Stimulated activated naive B cell treated with anti-CD40 and anti-IgM and Interleukin-4, amounts not matched to agents 10 μg/mL and 1 μg/mL and 100 μg/mL, for 72 hours (primary cell): ENCODE measurements around the gene GPRC5A.

ENCODE experiments used
- ATAC-seq, 2 donors: fragments of 150-1000 bp; cut with Tn5 transposase; replicated peaks; 2 replicates each; pipeline ENCODE4 v1.10.0; 2021; ENCODE audit warnings: moderate library complexity in 1 of 2
- DNase-seq: peaks from one replicate; pipeline ENCODE4 v3.0.0; 2021
- H3K27ac Mint-ChIP-seq: one replicate; pipeline ENCODE4 v1.8.0; 2022; ENCODE audit warnings: mild to moderate bottlenecking, mixed read lengths
- H3K27me3 Mint-ChIP-seq, 2 donors: one replicate each; pipeline ENCODE4 v1.8.0; 2022; ENCODE audit warnings: mixed read lengths in 2 of 2
- H3K36me3 Mint-ChIP-seq, 2 donors: one replicate each; pipeline ENCODE4 v1.8.0; 2022; ENCODE audit warnings: mixed read lengths in 2 of 2, mild to moderate bottlenecking in 1 of 2
- H3K4me1 Mint-ChIP-seq, 2 donors: one replicate each; pipeline ENCODE4 v1.8.0; 2022; ENCODE audit warnings: mixed read lengths in 2 of 2, mild to moderate bottlenecking in 1 of 2
- H3K4me3 Mint-ChIP-seq, 2 donors: one replicate each; pipeline ENCODE4 v1.8.0; 2022; ENCODE audit warnings: mild to moderate bottlenecking in 2 of 2, mixed read lengths in 2 of 2, moderate library complexity in 1 of 2
- H3K9me3 Mint-ChIP-seq, 2 donors: one replicate each; pipeline ENCODE4 v1.8.0; 2022; ENCODE audit warnings: mixed read lengths in 2 of 2, mild to moderate bottlenecking in 1 of 2

The GPRC5A gene

GRCh38 chr12:12896260-12896659 lies 4.9 kb downstream of the GPRC5A start:
- H3K27ac Mint-ChIP-seq, result no peak overlapping the region
- no peak overlapping the region for H3K4me3 Mint-ChIP-seq
- ATAC-seq, result no peak
- H3K27me3 Mint-ChIP-seq, result peaks cover 28 to 42% of the 10 kb centered on the region in 2 donors
- H3K36me3 Mint-ChIP-seq, result peaks cover 0 to 2% of the 10 kb centered on the region in 2 donors
- DNase-seq, result no peak
- H3K4me1 Mint-ChIP-seq, result peaks cover 7 to 8% of the 10 kb centered on the region in 2 donors
- H3K9me3 Mint-ChIP-seq, result no peaks in the 10 kb centered on the region

GRCh38 chr12:12897302-12897701 lies 5.9 kb downstream of the GPRC5A start:
- Mint-ChIP-seq H3K36me3 (peaks cover 0 to 2% of the 10 kb centered on the region in 2 donors), H3K4me1 (peaks cover 0 to 2% of the 10 kb centered on the region in 2 donors), H3K9me3 (no peaks in the 10 kb centered on the region), H3K27me3 (peaks cover 19 to 36% of the 10 kb centered on the region in 2 donors), H3K4me3 (no peak overlapping the region), H3K27ac (no peak overlapping the region)
- no peak for DNase-seq
- ATAC-seq, result no peak

DNA sequence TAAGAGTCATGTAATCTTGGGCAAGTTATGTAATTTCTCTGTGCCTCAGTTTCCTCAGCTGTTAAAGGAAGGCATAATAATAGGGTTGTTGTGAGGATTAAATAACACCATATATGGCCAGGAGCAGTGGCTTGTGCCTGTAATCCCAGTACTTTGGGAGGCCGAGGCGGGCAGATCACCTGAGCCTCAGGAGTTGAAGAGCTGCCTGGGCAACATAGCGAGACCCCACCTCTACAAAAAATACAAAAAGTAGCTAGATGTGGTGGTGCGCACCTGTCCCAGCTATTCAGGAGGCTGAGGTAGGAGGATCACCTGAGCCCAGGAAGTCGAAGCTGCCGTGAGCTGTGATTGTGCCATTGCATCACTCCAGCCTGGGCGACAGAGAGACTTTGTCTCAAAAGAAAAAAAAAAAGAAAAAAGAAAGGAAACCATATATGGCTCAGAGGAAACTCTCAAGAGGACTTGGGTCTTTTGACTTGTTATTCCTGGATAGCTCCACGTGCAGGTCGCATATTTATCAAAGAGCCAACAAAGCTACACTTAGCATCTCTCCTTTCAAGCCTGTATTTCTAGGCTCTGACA lies 6.9 kb downstream of the GPRC5A start:
- H3K9me3 Mint-ChIP-seq, result no peaks in the 10 kb centered on the region
- H3K4me1 Mint-ChIP-seq, result no peaks in the 10 kb centered on the region
- H3K36me3 Mint-ChIP-seq, result no peaks in the 10 kb centered on the region
- DNase-seq (no peak), ATAC-seq (no peak)
- peaks cover 11 to 27% of the 10 kb centered on the region in 2 donors for H3K27me3 Mint-ChIP-seq
- H3K27ac Mint-ChIP-seq, result no peak overlapping the region
- no peak overlapping the region for H3K4me3 Mint-ChIP-seq

- peaks cover 6 to 25% of the 10 kb centered on the region in 2 donors for H3K27me3 Mint-ChIP-seq
- no peak for DNase-seq
- H3K27ac Mint-ChIP-seq, result no peak overlapping the region
- H3K4me3 Mint-ChIP-seq, result no peak overlapping the region
- no peaks in the 10 kb centered on the region for H3K36me3 Mint-ChIP-seq
- H3K4me1 Mint-ChIP-seq, result peaks cover 3 to 5% of the 10 kb centered on the region in 2 donors
- no peak for ATAC-seq
- no peaks in the 10 kb centered on the region for H3K9me3 Mint-ChIP-seq
Observed at GRCh38 chr12:12898911-12899511, 7.6 kb downstream of the GPRC5A start.

DNA sequence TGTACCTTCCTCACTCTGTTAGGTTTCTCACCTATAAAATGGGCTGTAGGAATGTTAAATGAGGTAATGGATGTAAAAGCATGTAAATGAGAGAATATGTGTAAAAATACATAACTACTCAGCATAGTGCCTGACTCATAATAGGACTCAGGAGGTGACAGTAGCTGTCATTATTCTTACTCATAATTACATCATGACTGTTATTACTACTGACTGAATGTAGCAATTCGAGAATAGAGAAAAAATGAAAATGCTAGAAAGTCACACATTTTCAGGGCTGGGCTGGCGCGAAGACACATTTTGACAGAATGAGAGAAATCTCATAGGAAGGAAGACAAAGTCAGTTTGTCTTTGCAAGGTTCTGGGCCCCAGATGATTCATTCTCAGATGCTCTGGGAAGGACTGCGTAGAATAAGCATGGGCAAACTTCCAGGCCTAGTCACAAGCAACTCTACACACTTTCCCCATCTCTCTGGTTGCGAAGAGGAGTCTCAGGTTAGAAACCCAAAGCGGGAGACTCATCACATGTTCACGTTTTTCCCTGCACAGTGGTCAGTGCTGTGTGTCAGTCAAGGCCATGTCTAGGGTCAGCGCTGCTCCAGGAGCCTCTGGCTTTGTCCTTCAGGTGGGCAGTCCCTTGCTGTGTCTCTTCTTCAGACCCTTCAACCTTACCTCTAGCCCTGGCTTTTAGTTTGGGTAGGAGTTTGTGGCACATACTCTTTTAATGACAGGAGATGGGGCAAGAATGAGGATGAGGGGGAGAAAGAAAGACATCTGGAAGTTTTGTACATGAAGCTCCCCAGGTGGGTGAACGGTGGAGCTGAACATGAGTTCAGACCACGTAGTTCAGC lies 8.4 kb downstream of the GPRC5A start:
- Mint-ChIP-seq H3K36me3 (no peaks in the 10 kb centered on the region), H3K27me3 (peaks cover 6 to 25% of the 10 kb centered on the region in 2 donors), H3K4me1 (peaks cover 6 to 10% of the 10 kb centered on the region in 2 donors), H3K27ac (no peak overlapping the region), H3K9me3 (no peaks in the 10 kb centered on the region), H3K4me3 (no peak overlapping the region)
- ATAC-seq (peak; percentile 36 to 64), DNase-seq (no peak)

DNA sequence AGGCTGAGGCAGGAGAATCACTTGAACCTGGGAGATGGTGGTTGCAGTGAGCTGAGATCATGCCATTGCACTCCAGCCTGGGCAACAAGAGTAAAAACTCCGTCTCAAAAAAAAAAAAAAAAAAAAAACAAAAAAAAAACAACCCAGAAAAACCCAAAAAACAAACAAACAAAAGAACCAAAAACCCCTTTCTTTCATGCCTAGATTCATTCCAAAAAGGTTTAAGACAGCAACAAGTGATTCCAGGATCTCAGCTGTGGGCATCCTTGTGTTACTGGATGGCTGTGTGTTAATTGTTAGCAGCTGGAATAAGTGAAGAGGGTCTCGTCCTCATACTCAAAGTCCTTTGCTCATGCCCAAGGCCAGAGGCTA lies 9.4 kb downstream of the GPRC5A start:
- H3K4me1 Mint-ChIP-seq, result peaks cover 6 to 10% of the 10 kb centered on the region in 2 donors
- H3K36me3 Mint-ChIP-seq, result no peaks in the 10 kb centered on the region
- no peak overlapping the region for H3K4me3 Mint-ChIP-seq
- ATAC-seq (no peak), DNase-seq (no peak)
- no peak overlapping the region for H3K27ac Mint-ChIP-seq
- no peaks in the 10 kb centered on the region for H3K9me3 Mint-ChIP-seq
- H3K27me3 Mint-ChIP-seq, result peaks cover 6 to 27% of the 10 kb centered on the region in 2 donors

DNA sequence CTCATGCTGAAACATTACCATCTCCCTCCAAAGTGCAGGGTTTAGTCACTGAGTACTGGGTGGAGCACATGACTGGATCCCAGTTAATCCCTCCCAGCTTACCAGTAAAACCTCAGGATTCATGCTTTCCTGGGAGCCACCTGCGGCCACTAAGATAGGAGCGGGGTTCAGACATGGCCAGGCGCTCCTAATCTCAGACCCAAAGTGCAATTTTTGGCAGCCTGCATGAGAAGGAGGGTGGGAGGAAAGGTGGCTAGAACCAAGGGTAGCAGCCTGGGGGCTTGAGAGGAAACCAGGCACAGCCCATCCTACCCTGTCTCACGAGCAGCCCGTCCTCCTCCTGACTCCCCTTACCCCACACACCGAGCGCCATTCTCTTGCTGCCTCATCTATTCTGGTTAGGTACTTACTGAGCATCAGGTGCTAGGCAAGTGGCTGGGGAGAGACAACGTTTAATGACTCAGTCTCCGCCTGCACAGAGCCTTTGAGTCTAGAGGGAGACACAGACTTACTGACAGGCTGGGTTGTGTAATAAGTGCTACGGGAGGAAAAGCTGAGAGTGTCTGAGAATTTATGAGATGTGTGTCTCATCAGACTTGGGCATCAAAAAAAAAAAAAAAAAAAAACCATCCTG lies 9.9 kb downstream of the GPRC5A start:
- H3K4me1 Mint-ChIP-seq, result peaks cover 6 to 10% of the 10 kb centered on the region in 2 donors
- no peak overlapping the region for H3K4me3 Mint-ChIP-seq
- no peaks in the 10 kb centered on the region for H3K9me3 Mint-ChIP-seq
- peaks cover 6 to 26% of the 10 kb centered on the region in 2 donors for H3K27me3 Mint-ChIP-seq
- no peak overlapping the region for H3K27ac Mint-ChIP-seq
- no peaks in the 10 kb centered on the region for H3K36me3 Mint-ChIP-seq
- no peak for ATAC-seq
- DNase-seq, result no peak

- DNase-seq, result no peak
- no peak overlapping the region for H3K4me3 Mint-ChIP-seq
- H3K27me3 Mint-ChIP-seq, result peaks cover 5 to 24% of the 10 kb centered on the region in 2 donors
- H3K27ac Mint-ChIP-seq, result no peak overlapping the region
- peaks cover 6 to 10% of the 10 kb centered on the region in 2 donors for H3K4me1 Mint-ChIP-seq
- ATAC-seq, result no peak
- no peaks in the 10 kb centered on the region for H3K9me3 Mint-ChIP-seq
- H3K36me3 Mint-ChIP-seq, result no peaks in the 10 kb centered on the region
Observed at GRCh38 chr12:12902036-12902435, 10.7 kb downstream of the GPRC5A start.

DNA sequence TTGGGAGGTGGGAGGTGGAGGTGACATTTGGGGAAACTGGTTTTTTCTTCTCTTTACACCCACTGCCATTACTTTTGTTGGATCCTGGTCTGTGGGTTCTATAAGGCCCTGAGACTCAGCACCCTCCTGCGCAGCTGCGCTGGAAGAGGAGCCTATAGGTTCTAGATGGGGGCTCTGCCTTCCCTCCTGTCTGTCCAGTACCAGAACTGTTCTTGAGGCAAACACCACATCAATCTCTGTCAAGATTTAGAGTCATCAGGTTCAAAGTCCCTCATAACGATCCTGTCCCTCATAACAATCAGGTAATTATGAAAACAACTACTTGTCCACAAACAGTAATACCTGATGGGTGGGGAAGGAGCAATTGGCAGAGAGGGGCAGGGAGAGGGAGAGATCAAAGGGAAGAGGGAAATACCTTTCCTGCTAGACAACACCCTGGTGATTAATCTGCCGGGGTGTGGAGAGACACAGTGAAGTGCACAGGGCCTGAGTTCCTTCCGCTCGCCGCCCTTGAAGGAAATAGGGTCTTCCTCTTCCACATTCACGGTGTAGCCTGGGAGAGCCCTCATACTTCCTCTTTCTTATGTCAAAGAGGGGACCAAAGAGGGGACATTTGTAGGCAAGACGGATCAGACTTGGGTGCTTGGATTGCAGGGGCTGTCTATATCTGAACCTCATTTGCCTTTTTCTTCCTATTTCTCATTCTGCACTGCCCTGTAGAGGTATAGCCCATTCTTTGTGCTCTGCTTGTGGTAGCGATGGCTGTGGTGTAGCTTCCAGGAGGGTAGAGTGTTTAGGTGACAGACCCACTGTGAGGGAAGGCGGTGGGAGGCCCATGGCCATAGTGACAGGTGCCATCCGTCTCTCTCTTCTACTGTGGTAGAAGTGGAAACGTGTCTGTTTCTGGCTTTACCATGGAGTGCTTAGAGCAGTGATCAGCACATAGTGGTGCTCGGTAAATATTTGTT lies 12.6 kb downstream of the GPRC5A start:
- Mint-ChIP-seq H3K9me3 (no peaks in the 10 kb centered on the region), H3K4me1 (peaks cover 11 to 16% of the 10 kb centered on the region in 2 donors), H3K27ac (no peak overlapping the region), H3K4me3 (no peak overlapping the region), H3K36me3 (no peaks in the 10 kb centered on the region), H3K27me3 (peaks cover 0 to 15% of the 10 kb centered on the region in 2 donors)
- ATAC-seq, result no peak
- DNase-seq, result no peak

DNA sequence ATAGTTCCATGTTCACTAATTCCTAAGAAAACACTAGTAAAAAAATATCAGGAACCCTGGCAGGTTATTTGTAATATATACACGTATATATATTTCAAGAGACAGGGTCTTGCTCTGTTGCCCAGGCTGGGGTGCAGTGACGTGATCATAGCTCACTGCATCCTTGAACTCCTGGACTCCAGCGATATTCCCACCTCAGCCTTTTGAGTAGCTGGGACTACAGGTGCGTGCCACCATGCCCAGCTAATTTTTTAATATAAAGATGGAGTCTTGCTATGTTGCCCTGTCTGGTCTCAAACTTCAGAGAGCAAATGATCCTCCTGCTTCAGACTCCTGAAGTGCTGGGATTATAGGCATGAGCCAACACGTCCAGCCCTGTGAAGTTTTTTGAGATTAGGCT lies 16.2 kb downstream of the GPRC5A start:
- Mint-ChIP-seq H3K27me3 (peaks cover 0 to 4% of the 10 kb centered on the region in 2 donors), H3K27ac (no peak overlapping the region), H3K9me3 (no peaks in the 10 kb centered on the region), H3K36me3 (no peaks in the 10 kb centered on the region), H3K4me1 (peaks cover 25 to 37% of the 10 kb centered on the region in 2 donors), H3K4me3 (no peak overlapping the region)
- ATAC-seq, result no peak
- DNase-seq, result no peak

- ATAC-seq, result no peak
- Mint-ChIP-seq H3K27me3 (peaks cover 0 to 4% of the 10 kb centered on the region in 2 donors), H3K36me3 (no peaks in the 10 kb centered on the region), H3K9me3 (no peaks in the 10 kb centered on the region), H3K27ac (no peak overlapping the region), H3K4me3 (no peak overlapping the region), H3K4me1 (peaks cover 25 to 37% of the 10 kb centered on the region in 2 donors)
- DNase-seq, result no peak
Observed at GRCh38 chr12:12908252-12908651, 16.9 kb downstream of the GPRC5A start.

DNA sequence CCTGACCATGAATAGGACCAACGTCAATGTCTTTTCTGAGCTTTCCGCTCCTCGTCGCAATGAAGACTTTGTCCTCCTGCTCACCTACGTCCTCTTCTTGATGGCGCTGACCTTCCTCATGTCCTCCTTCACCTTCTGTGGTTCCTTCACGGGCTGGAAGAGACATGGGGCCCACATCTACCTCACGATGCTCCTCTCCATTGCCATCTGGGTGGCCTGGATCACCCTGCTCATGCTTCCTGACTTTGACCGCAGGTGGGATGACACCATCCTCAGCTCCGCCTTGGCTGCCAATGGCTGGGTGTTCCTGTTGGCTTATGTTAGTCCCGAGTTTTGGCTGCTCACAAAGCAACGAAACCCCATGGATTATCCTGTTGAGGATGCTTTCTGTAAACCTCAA lies 17.3 kb downstream of the GPRC5A start:
- DNase-seq, result no peak
- no peaks in the 10 kb centered on the region for H3K36me3 Mint-ChIP-seq
- peaks cover 0 to 4% of the 10 kb centered on the region in 2 donors for H3K27me3 Mint-ChIP-seq
- H3K27ac Mint-ChIP-seq, result no peak overlapping the region
- no peak for ATAC-seq
- no peak overlapping the region for H3K4me3 Mint-ChIP-seq
- peaks cover 23 to 35% of the 10 kb centered on the region in 2 donors for H3K4me1 Mint-ChIP-seq
- no peaks in the 10 kb centered on the region for H3K9me3 Mint-ChIP-seq

- Mint-ChIP-seq H3K4me1 (peaks cover 19 to 28% of the 10 kb centered on the region in 2 donors), H3K27me3 (peaks cover 0 to 4% of the 10 kb centered on the region in 2 donors), H3K27ac (no peak overlapping the region), H3K9me3 (no peaks in the 10 kb centered on the region), H3K4me3 (peak overlapping the region in 1 of 2 donors; percentile 21), H3K36me3 (no peaks in the 10 kb centered on the region)
- peak; percentile 81 to 84 for ATAC-seq
- no peak for DNase-seq
Observed at GRCh38 chr12:12909228-12909994, 18.0 kb downstream of the GPRC5A start.
